ENCODE measurements around the gene ALDH1L1. TPM values are rescaled to one million over a fixed set of nuclear protein-coding genes. Genes with fewer than 3 reads are reported as not detected.

Gene ALDH1L1
- total RNA-seq, 1 experiment from 2014 or later, result 0.41 TPM

DNA sequence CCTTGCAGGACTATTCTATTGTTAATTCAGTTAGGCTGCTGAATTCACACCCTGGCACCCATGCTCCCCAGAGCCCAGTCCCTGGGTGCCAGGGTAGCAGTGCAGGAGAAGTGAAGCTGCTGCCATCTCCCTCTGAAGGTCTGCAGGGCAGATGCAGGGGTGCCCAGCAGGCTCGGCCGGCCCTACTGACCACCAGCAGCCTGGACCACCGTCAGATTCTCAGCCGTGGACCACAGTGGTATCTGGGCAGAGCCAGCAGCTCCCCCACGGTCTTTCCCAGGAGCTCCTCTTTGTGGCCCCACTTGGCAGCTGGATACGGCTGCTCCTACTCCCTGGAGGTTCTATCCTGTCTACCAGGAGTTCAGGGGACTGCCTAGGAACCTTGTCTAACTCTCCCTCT is 46.8 kb downstream of the ALDH1L1 start:
- Histone ChIP-seq H3K4me3 (ENCODE audit: low read depth, low read length) (no peak overlapping the region), H3K9me3 (no peaks in the 10 kb centered on the region), H3K27me3 (replicated peaks; ENCODE audit: control insufficient read depth, insufficient read depth, low read length) (no peaks in the 10 kb centered on the region), H3K36me3 (ENCODE audit: control insufficient read depth, insufficient read depth, low read length) (no peaks in the 10 kb centered on the region), H3K4me1 (no peaks in the 10 kb centered on the region)
- no peak overlapping the region for H3K4me3 Mint-ChIP-seq (ENCODE audit: unreplicated experiment)
- no TSS peak for BruUV-seq (replicated peaks)
- H3K4me1 Mint-ChIP-seq (ENCODE audit: low read depth, unreplicated experiment), result no peaks in the 10 kb centered on the region
- ChIA-PET CTCF (interaction anchor here (1.1 to 1.3 kb wide), 4 partner anchors 79 to 256 kb away, joined by 3 to 11 read pairs (median 4); no protein-coding TSS in a partner anchor), POLR2A (no interaction called here)
- no peaks in the 10 kb centered on the region for H3K9me3 Mint-ChIP-seq (ENCODE audit: unreplicated experiment)
- peaks cover 3% of the 10 kb centered on the region for H3K27me3 Mint-ChIP-seq (ENCODE audit: insufficient read depth, unreplicated experiment)
- peak in 1 of 2 experiments; percentile 16 for DNase-seq
- no peaks in the 10 kb centered on the region for H3K36me3 Mint-ChIP-seq (ENCODE audit: insufficient read depth, unreplicated experiment)
- intact Hi-C loops (cut with micrococcal nuclease; ENCODE audit: unreplicated experiment), result loop anchor here (1.0 to 10.0 kb wide), 2 partner anchors 81 to 256 kb away; no protein-coding TSS in a partner anchor
- TF ChIP-seq, protein P1, sequence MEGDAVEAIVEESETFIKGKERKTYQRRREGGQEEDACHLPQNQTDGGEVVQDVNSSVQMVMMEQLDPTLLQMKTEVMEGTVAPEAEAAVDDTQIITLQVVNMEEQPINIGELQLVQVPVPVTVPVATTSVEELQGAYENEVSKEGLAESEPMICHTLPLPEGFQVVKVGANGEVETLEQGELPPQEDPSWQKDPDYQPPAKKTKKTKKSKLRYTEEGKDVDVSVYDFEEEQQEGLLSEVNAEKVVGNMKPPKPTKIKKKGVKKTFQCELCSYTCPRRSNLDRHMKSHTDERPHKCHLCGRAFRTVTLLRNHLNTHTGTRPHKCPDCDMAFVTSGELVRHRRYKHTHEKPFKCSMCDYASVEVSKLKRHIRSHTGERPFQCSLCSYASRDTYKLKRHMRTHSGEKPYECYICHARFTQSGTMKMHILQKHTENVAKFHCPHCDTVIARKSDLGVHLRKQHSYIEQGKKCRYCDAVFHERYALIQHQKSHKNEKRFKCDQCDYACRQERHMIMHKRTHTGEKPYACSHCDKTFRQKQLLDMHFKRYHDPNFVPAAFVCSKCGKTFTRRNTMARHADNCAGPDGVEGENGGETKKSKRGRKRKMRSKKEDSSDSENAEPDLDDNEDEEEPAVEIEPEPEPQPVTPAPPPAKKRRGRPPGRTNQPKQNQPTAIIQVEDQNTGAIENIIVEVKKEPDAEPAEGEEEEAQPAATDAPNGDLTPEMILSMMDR (IDR thresholded peaks at IDR 0.05; ENCODE audit: insufficient read depth in 1 of 2, low read depth in 1 of 2, low read length in 1 of 2, severe bottlenecking in 1 of 2, unreplicated experiment in 1 of 2), result no peak
- no peak overlapping the region for H3K27ac Mint-ChIP-seq (ENCODE audit: unreplicated experiment)

DNA sequence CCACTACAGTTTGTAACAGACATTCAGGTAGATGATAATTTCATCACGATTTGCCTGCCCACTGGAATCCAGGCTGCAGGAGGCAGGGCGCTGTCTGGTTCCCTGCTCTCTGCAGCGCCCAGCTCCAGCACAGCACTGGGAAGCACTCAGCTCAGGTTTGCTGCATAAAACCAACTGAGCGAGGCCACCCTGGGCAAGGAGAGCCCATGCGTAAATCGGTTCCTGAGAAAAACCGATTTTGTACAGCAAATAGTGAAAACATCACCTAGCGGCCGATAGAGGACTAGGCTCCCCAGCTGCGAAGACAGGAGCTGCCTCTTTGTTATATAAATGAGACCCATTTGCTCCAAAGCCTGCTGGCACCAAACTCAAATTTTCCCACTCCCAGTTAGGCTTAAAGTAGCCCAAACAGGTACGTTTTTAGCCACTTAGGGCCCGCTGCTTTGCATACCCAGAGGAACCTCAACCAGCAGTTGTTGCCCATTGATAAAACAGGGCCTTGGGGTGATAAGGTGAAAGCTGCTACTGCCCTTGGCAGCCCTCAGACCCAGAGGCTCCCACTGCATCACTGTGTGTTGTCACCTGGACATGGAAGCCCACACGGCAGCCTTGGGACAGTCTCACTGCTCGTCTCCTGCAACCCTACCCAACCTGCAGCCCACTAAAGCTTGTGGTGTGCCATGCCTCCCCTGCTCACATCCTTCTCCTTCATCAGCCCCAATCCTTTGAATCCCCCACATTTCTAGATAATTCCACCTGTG is 47.5 kb downstream of the ALDH1L1 start:
- no peaks in the 10 kb centered on the region for H3K9me3 ChIP-seq
- ChIA-PET POLR2A (no interaction called here), CTCF (interaction anchor here (0.6 to 1.6 kb wide), 6 partner anchors 15 to 315 kb away, joined by 3 to 6 read pairs (median 3); no protein-coding TSS in a partner anchor)
- BruUV-seq (replicated peaks), result no TSS peak
- no peak overlapping the region for H3K4me3 Mint-ChIP-seq (ENCODE audit: unreplicated experiment)
- no peaks in the 10 kb centered on the region for H3K36me3 ChIP-seq (ENCODE audit: control insufficient read depth, insufficient read depth, low read length)
- TF ChIP-seq, protein P1 (IDR thresholded peaks at IDR 0.05; ENCODE audit: insufficient read depth in 1 of 2, low read depth in 1 of 2, low read length in 1 of 2, severe bottlenecking in 1 of 2, unreplicated experiment in 1 of 2), result peak; percentile 16 to 68
- intact Hi-C loops (cut with micrococcal nuclease; ENCODE audit: unreplicated experiment), result loop anchor here (10.0 kb wide), 1 partner anchor 82 kb away; no protein-coding TSS in a partner anchor
- H3K27me3 ChIP-seq (replicated peaks; ENCODE audit: control insufficient read depth, insufficient read depth, low read length), result no peaks in the 10 kb centered on the region
- no peak overlapping the region for H3K27ac Mint-ChIP-seq (ENCODE audit: unreplicated experiment)
- no peaks in the 10 kb centered on the region for H3K9me3 Mint-ChIP-seq (ENCODE audit: unreplicated experiment)
- no peaks in the 10 kb centered on the region for H3K4me1 ChIP-seq
- no peaks in the 10 kb centered on the region for H3K36me3 Mint-ChIP-seq (ENCODE audit: insufficient read depth, unreplicated experiment)
- DNase-seq, result peak; percentile 30
- H3K27me3 Mint-ChIP-seq (ENCODE audit: insufficient read depth, unreplicated experiment), result peaks cover 3% of the 10 kb centered on the region
- no peak overlapping the region for H3K4me3 ChIP-seq (ENCODE audit: low read depth, low read length)
- no peaks in the 10 kb centered on the region for H3K4me1 Mint-ChIP-seq (ENCODE audit: low read depth, unreplicated experiment)

DNA sequence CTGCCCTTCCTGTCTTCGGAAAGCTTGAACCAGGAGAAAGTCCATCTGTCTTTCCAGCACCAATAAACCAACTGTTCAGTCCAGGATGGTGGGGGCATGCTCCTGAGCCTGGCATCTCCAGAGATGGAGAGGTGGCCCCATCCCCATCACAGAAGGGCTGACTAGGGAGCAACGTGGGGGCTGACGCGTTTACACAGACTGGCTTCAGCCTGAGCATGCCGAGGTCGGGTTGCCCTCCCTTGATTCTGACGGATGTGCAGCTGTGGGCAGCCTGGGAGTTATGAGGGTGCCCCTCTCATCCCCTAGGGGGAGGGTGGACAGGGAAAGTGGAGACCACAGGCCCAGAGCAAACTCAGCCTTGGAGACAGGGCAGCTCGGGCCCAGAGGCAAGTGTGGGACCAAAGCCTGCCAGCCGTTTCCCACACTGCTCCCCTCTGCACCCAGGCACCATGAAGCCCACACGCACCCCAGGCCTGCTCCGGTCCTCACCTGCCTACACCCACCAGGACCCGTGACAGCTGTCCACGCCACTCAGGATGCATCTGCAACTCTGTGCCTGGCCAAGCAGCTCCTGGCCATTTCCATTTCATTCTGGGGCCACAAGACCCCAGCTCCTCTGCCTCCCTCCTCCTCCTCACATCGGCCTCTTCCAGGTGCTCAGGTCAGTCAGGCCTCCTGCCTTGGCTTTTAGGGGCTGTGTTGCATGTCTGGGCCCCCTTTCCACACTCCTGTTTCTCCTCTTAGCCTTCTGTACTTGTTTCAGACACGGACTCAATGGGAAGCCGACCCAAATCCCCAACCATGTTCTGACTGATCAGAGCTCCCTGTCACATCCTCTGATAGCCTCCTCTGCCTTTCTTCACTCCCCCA is 48.3 kb downstream of the ALDH1L1 start:
- Mint-ChIP-seq H3K4me3 (ENCODE audit: unreplicated experiment) (no peak overlapping the region), H3K27me3 (ENCODE audit: insufficient read depth, unreplicated experiment) (peaks cover 3% of the 10 kb centered on the region), H3K27ac (ENCODE audit: unreplicated experiment) (no peak overlapping the region), H3K9me3 (ENCODE audit: unreplicated experiment) (no peaks in the 10 kb centered on the region), H3K4me1 (ENCODE audit: low read depth, unreplicated experiment) (no peaks in the 10 kb centered on the region), H3K36me3 (ENCODE audit: insufficient read depth, unreplicated experiment) (no peaks in the 10 kb centered on the region)
- intact Hi-C loops (cut with micrococcal nuclease; ENCODE audit: unreplicated experiment), result loop anchor here (10.0 kb wide), 1 partner anchor 83 kb away; no protein-coding TSS in a partner anchor
- H3K36me3 ChIP-seq (ENCODE audit: control insufficient read depth, insufficient read depth, low read length), result no peaks in the 10 kb centered on the region
- TF ChIP-seq, protein P1 (IDR thresholded peaks at IDR 0.05; ENCODE audit: insufficient read depth in 1 of 2, low read depth in 1 of 2, low read length in 1 of 2, severe bottlenecking in 1 of 2, unreplicated experiment in 1 of 2), result no peak
- DNase-seq, result peak in 1 of 2 experiments; percentile 18
- no TSS peak for BruUV-seq (replicated peaks)
- no peaks in the 10 kb centered on the region for H3K4me1 ChIP-seq
- CTCF ChIA-PET, result interaction anchor here (0.8 to 1.6 kb wide), 4 partner anchors 14 to 203 kb away, joined by 3 to 6 read pairs (median 4); no protein-coding TSS in a partner anchor
- POLR2A ChIA-PET, result no interaction called here
- H3K27me3 ChIP-seq (replicated peaks; ENCODE audit: control insufficient read depth, insufficient read depth, low read length), result no peaks in the 10 kb centered on the region
- no peaks in the 10 kb centered on the region for H3K9me3 ChIP-seq
- H3K4me3 ChIP-seq (ENCODE audit: low read depth, low read length), result no peak overlapping the region

Data from Caco-2 (cell line).